Neural cell (in vitro differentiated cells): ENCODE data around the gene LYPD6B. TPM values are rescaled to one million over a fixed set of nuclear protein-coding genes. Genes with fewer than 3 reads are reported as not detected.

Source experiments
- H2AFZ ChIP-seq: fragments of 200-600, 300-800 bp; sonication (generic), shearing (Covaris generic); 2 replicates; pipeline ENCODE4 v1.6.0; 2014; ENCODE audit warnings: low read depth, mild to moderate bottlenecking, antibody characterized with exemption, low read length, moderate library complexity
- H3F3A ChIP-seq: fragments of 200-600 bp; shearing (Covaris generic); 2 replicates; pipeline ENCODE4 v1.6.1; 2016; ENCODE audit warnings: mild to moderate bottlenecking, moderate library complexity, mixed read lengths, antibody characterized with exemption, low read length; ENCODE audit not compliant: insufficient read depth, poor library complexity, severe bottlenecking
- H3K27ac ChIP-seq: fragments of 200-600, 300-800 bp; sonication (generic), shearing (Covaris generic); 2 replicates; pipeline ENCODE4 v1.5.1; 2014; ENCODE audit warnings: mild to moderate bottlenecking, low read length, moderate library complexity
- H3K27me3 ChIP-seq: fragments of 300-800, 200-600 bp; sonication (generic), shearing (Covaris generic); 2 replicates; pipeline ENCODE4 v1.6.0; 2014; ENCODE audit warnings: mild to moderate bottlenecking, low read depth, low read length, moderate library complexity; ENCODE audit not compliant: insufficient read depth
- H3K36me3 ChIP-seq: fragments of 300-800, 200-600 bp; sonication (generic), shearing (Covaris generic); 2 replicates; pipeline ENCODE4 v1.5.1; 2014; ENCODE audit warnings: mild to moderate bottlenecking, antibody characterized with exemption, low read length, moderate library complexity; ENCODE audit not compliant: insufficient read depth
- H3K4me2 ChIP-seq: fragments of 300-800, 200-600 bp; sonication (generic), shearing (Covaris generic); 2 replicates; pipeline ENCODE4 v1.6.0; 2014; ENCODE audit warnings: mild to moderate bottlenecking, low read length
- H3K4me3 ChIP-seq: fragments of 300-800, 200-600 bp; sonication (generic), shearing (Covaris generic); 2 replicates; pipeline ENCODE4 v1.5.1; 2014; ENCODE audit warnings: mild to moderate bottlenecking, low read length, moderate library complexity
- H3K79me2 ChIP-seq: fragments of 200-600 bp; shearing (Covaris generic); replicated peaks from 2 replicates; pipeline ENCODE4 v1.6.0; 2014; ENCODE audit warnings: mild to moderate bottlenecking, low read length, moderate library complexity; ENCODE audit not compliant: insufficient read depth
- H3K9ac ChIP-seq: fragments of 300-800, 200-600 bp; sonication (generic), shearing (Covaris generic); 2 replicates; pipeline ENCODE4 v1.6.1; 2016; ENCODE audit warnings: mild to moderate bottlenecking, low read length, mixed read lengths
- H3K9me2 ChIP-seq: fragments of 200-600 bp; shearing (Covaris generic); 2 replicates; pipeline ENCODE4 v1.6.1; 2016; ENCODE audit warnings: mild to moderate bottlenecking, low read length, mixed read lengths; ENCODE audit not compliant: insufficient read depth
- H3K9me3 ChIP-seq: fragments of 200-600, 300-800 bp; sonication (generic), shearing (Covaris generic); 2 replicates; pipeline ENCODE4 v1.6.1; 2016; ENCODE audit warnings: mild to moderate bottlenecking, mixed run types, low read length, moderate library complexity, mixed read lengths
- H4K20me1 ChIP-seq: fragments of 200-600 bp; shearing (Covaris generic); 2 replicates; pipeline ENCODE4 v1.6.1; 2016; ENCODE audit warnings: mild to moderate bottlenecking, mixed run types; ENCODE audit not compliant: insufficient read depth
- EP300 ChIP-seq: fragments of 450-650 bp; conservative IDR thresholded peaks from 2 replicates; pipeline ENCODE4 v1.6.1; 2014; ENCODE audit warnings: antibody characterized with exemption, mild to moderate bottlenecking, moderate library complexity; ENCODE audit not compliant: poor library complexity, severe bottlenecking
- EZH2 ChIP-seq: fragments of 200-600, 300-800 bp; shearing (Covaris generic), sonication (generic); IDR thresholded peaks from 2 replicates; pipeline ENCODE4 v1.6.1; 2014; ENCODE audit warnings: antibody characterized with exemption, low read length, borderline replicate concordance, mild to moderate bottlenecking; ENCODE audit not compliant: insufficient read depth, poor library complexity, severe bottlenecking
- MXI1 ChIP-seq: fragments of 450-650 bp; conservative IDR thresholded peaks from 2 replicates; pipeline ENCODE4 v1.6.1; 2014; ENCODE audit warnings: antibody characterized with exemption, mild to moderate bottlenecking; ENCODE audit not compliant: poor library complexity, severe bottlenecking
- POLR2AphosphoS5 ChIP-seq: IDR thresholded peaks from 2 replicates; pipeline ENCODE4 v1.6.1; 2012
- RAD21 ChIP-seq: fragments of 450-650 bp; conservative IDR thresholded peaks from 2 replicates; pipeline ENCODE4 v1.6.1; 2014; ENCODE audit warnings: antibody characterized with exemption, mild to moderate bottlenecking, moderate library complexity
- SMC3 ChIP-seq: fragments of 450-650 bp; conservative IDR thresholded peaks from 2 replicates; pipeline ENCODE4 v1.6.1; 2014; ENCODE audit warnings: antibody characterized with exemption, mild to moderate bottlenecking, moderate library complexity; ENCODE audit not compliant: poor library complexity
- TAF1 ChIP-seq: IDR thresholded peaks from 2 replicates; pipeline ENCODE4 v1.6.1; 2012; ENCODE audit warnings: low read depth
- polyA plus RNA-seq: library from polyadenylated mRNA; depleted of rRNA; stranded (reverse); fragments of >200 nt; gene quantifications from 2 replicates; pipeline ENCODE4 v1.2.3, GENCODE V29; 2014
- TF ChIP-seq, protein P1 (sequence below): IDR thresholded peaks from 2 replicates; pipeline ENCODE4 v1.6.1; 2012; ENCODE audit warnings: borderline replicate concordance
- TF ChIP-seq, protein P2 (sequence below): fragments of 450-650 bp; IDR thresholded peaks from 2 replicates; pipeline ENCODE4 v1.5.1; 2014; ENCODE audit warnings: antibody characterized with exemption, mild to moderate bottlenecking, moderate library complexity; ENCODE audit not compliant: poor library complexity, severe bottlenecking

Gene LYPD6B
- polyA plus RNA-seq, 1 donor from 2014 or later = 0.68 TPM

DNA sequence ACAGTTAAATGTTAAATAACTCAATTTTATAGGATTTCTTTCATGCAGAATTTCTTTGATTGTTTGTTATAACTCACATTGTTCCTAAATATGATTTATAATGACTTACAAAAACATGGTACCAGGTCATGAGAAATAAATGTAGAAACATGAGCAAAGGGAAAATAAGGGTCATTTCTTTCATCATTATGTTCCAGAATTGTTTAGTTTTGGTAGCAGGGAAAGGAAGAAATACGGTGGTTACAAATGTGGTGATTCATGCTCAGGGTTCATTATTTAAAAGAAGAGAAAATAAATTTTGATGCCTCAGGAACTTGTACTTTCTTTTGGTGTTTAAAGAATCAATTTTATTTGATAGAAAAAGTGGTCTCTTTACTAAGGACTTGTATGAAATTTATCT lies 4.4 kb downstream of the LYPD6B start:
- Histone ChIP-seq H3K9ac (no peak overlapping the region), H3K9me3 (no peaks in the 10 kb centered on the region), H2AFZ (no peak overlapping the region), H3K4me2 (no peak overlapping the region), H3K79me2 (no peaks in the 10 kb centered on the region), H3F3A (no peaks in the 10 kb centered on the region), H3K4me3 (no peak overlapping the region), H3K27ac (no peak overlapping the region), H3K36me3 (no peaks in the 10 kb centered on the region), H3K27me3 (peaks cover 17% of the 10 kb centered on the region), H3K9me2 (no peaks in the 10 kb centered on the region), H4K20me1 (no peaks in the 10 kb centered on the region)
- TF ChIP-seq MXI1 (no peak), RAD21 (no peak), TAF1 (no peak), EZH2 (no peak), SMC3 (no peak), EP300 (no peak), POLR2AphosphoS5 (no peak)
- TF ChIP-seq, protein P1, sequence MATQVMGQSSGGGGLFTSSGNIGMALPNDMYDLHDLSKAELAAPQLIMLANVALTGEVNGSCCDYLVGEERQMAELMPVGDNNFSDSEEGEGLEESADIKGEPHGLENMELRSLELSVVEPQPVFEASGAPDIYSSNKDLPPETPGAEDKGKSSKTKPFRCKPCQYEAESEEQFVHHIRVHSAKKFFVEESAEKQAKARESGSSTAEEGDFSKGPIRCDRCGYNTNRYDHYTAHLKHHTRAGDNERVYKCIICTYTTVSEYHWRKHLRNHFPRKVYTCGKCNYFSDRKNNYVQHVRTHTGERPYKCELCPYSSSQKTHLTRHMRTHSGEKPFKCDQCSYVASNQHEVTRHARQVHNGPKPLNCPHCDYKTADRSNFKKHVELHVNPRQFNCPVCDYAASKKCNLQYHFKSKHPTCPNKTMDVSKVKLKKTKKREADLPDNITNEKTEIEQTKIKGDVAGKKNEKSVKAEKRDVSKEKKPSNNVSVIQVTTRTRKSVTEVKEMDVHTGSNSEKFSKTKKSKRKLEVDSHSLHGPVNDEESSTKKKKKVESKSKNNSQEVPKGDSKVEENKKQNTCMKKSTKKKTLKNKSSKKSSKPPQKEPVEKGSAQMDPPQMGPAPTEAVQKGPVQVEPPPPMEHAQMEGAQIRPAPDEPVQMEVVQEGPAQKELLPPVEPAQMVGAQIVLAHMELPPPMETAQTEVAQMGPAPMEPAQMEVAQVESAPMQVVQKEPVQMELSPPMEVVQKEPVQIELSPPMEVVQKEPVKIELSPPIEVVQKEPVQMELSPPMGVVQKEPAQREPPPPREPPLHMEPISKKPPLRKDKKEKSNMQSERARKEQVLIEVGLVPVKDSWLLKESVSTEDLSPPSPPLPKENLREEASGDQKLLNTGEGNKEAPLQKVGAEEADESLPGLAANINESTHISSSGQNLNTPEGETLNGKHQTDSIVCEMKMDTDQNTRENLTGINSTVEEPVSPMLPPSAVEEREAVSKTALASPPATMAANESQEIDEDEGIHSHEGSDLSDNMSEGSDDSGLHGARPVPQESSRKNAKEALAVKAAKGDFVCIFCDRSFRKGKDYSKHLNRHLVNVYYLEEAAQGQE = no peak
- TF ChIP-seq, protein P2, sequence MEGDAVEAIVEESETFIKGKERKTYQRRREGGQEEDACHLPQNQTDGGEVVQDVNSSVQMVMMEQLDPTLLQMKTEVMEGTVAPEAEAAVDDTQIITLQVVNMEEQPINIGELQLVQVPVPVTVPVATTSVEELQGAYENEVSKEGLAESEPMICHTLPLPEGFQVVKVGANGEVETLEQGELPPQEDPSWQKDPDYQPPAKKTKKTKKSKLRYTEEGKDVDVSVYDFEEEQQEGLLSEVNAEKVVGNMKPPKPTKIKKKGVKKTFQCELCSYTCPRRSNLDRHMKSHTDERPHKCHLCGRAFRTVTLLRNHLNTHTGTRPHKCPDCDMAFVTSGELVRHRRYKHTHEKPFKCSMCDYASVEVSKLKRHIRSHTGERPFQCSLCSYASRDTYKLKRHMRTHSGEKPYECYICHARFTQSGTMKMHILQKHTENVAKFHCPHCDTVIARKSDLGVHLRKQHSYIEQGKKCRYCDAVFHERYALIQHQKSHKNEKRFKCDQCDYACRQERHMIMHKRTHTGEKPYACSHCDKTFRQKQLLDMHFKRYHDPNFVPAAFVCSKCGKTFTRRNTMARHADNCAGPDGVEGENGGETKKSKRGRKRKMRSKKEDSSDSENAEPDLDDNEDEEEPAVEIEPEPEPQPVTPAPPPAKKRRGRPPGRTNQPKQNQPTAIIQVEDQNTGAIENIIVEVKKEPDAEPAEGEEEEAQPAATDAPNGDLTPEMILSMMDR = no peak

DNA sequence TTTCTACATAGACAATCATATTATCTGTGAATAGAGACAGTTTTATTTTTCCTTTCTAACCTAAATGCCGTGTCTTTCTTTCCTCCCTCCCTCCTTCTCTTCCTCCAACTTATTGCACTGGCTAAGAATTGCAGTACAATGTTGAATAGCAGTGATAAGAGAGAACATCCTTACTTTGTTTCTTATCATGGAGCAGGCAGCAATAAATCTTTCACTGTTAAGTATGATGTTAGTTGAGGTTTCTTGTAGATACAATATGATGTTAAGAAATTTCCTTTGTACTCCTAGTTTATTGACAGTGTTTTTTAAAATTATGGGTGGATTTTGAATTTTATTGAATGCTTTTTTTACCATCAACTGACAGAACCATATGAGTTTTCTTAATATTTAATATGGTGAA lies 6.0 kb downstream of the LYPD6B start:
- no peaks in the 10 kb centered on the region for H3K9me3 ChIP-seq
- H4K20me1 ChIP-seq = no peaks in the 10 kb centered on the region
- no peak overlapping the region for H3K4me3 ChIP-seq
- H3K27ac ChIP-seq = no peak overlapping the region
- TF ChIP-seq, protein P1 = no peak
- no peak for TF ChIP-seq TAF1
- TF ChIP-seq EP300 = no peak
- no peak for TF ChIP-seq POLR2AphosphoS5
- TF ChIP-seq MXI1 = no peak
- TF ChIP-seq EZH2 = no peak
- TF ChIP-seq RAD21 = no peak
- TF ChIP-seq, protein P2 = no peak
- no peak for TF ChIP-seq SMC3
- no peaks in the 10 kb centered on the region for H3K9me2 ChIP-seq
- no peak overlapping the region for H2AFZ ChIP-seq
- H3K36me3 ChIP-seq = no peaks in the 10 kb centered on the region
- H3K27me3 ChIP-seq = peaks cover 4% of the 10 kb centered on the region
- no peaks in the 10 kb centered on the region for H3F3A ChIP-seq
- H3K9ac ChIP-seq = no peak overlapping the region
- H3K79me2 ChIP-seq = no peaks in the 10 kb centered on the region
- H3K4me2 ChIP-seq = no peak overlapping the region
